HepG2 (cell line): ENCODE results near the gene CYB5R3. TPM values are rescaled to one million over a fixed set of nuclear protein-coding genes. Genes with fewer than 3 reads are reported as not detected.

ENCODE experiments used
- CAMTA2 ChIP-seq: sonication (generic); formaldehyde crosslinking; IDR thresholded peaks from 2 replicates; pipeline ENCODE4 v1.4.0; 2020; ENCODE audit warnings: mild to moderate bottlenecking, missing genetic modification reagents, borderline replicate concordance
- KAT2B ChIP-seq: fragments of 150-350 bp; IDR thresholded peaks from 2 replicates; pipeline ENCODE4 v1.6.1; 2014; ENCODE audit warnings: low read depth, low read length, borderline replicate concordance
- KLF12 ChIP-seq: sonication (generic); formaldehyde crosslinking; IDR thresholded peaks from 2 replicates; pipeline ENCODE4 v1.4.0; 2020; ENCODE audit warnings: missing genetic modification reagents, borderline replicate concordance
- PCBP1 ChIP-seq: fragments of 200-400 bp; formaldehyde crosslinking; IDR thresholded peaks from 2 replicates; pipeline ENCODE4 v1.6.1; 2017; ENCODE audit warnings: mild to moderate bottlenecking, low read depth, low read length, borderline replicate concordance
- SIX4 ChIP-seq: sonication (generic); formaldehyde crosslinking; IDR thresholded peaks from 2 replicates; pipeline ENCODE4 v1.4.0; 2020; ENCODE audit warnings: missing genetic modification reagents
- SMYD3 ChIP-seq: sonication (generic); formaldehyde crosslinking; IDR thresholded peaks from 2 replicates; pipeline ENCODE4 v1.8.1; 2023; ENCODE audit warnings: mild to moderate bottlenecking, missing genetic modification reagents
- SP1 ChIP-seq, 2 experiments: fragments of 450-650 bp in 1 of 2; sonication (generic) in 1 of 2; formaldehyde crosslinking in 1 of 2; IDR thresholded peaks; 2 replicates each; pipeline versions ENCODE4 v1.4.0 to v1.6.1; 2016 to 2020; ENCODE audit warnings: missing genetic modification reagents in 1 of 2
- ZNF20 ChIP-seq: sonication (generic); formaldehyde crosslinking; IDR thresholded peaks from 2 replicates; pipeline ENCODE4 v1.4.0; 2020; ENCODE audit warnings: mild to moderate bottlenecking, moderate library complexity, missing genetic modification reagents
- ZNF335 ChIP-seq: sonication (generic); formaldehyde crosslinking; IDR thresholded peaks from 2 replicates; pipeline ENCODE4 v1.4.0; 2020; ENCODE audit warnings: missing genetic modification reagents
- ZNF746 ChIP-seq: sonication (generic); formaldehyde crosslinking; IDR thresholded peaks from 2 replicates; pipeline ENCODE4 v1.8.0; 2022; ENCODE audit warnings: mild to moderate bottlenecking, missing genetic modification reagents
- ZSCAN31 ChIP-seq: sonication (generic); formaldehyde crosslinking; IDR thresholded peaks from 2 replicates; pipeline ENCODE4 v1.5.0; 2020; ENCODE audit warnings: low read depth, mild to moderate bottlenecking, missing genetic modification reagents
- polyA plus RNA-seq, 8 experiments: library from polyadenylated mRNA; depleted of rRNA in 3 of 8; stranded (reverse) in 7 of 8; unstranded in 1 of 8; fragments of >200 nt; fragmentation: Illumina TruSeq in 4 of 8; extraction: Trizol in 4 of 8; gene quantifications; 2 replicates each; pipeline versions ENCODE4 v1.2.1 to v1.2.3, GENCODE V29; 2011 to 2016; ENCODE audit warnings: low read depth in 4 of 8, missing spikeins in 1 of 8, mixed read lengths in 1 of 8; ENCODE audit not compliant: insufficient read depth in 1 of 8
- total RNA-seq, 5 experiments: library from RNA; depleted of rRNA; stranded (reverse); fragments of >200 nt; fragmentation: Illumina TruSeq; extraction: Trizol; gene quantifications; 2 replicates each; pipeline ENCODE4 v1.2.3, GENCODE V29; 2016; ENCODE audit warnings: low read depth in 1 of 5
- TF ChIP-seq, protein P1 (sequence below): sonication (generic); formaldehyde crosslinking; IDR thresholded peaks from 2 replicates; pipeline ENCODE4 v1.8.0; 2022; ENCODE audit warnings: missing genetic modification reagents, mild to moderate bottlenecking, borderline replicate concordance
- TF ChIP-seq, protein P2 (sequence below): sonication (generic); formaldehyde crosslinking; IDR thresholded peaks from 2 replicates; pipeline ENCODE4 v1.4.0; 2020; ENCODE audit warnings: missing genetic modification reagents
- TF ChIP-seq, protein P3 (sequence below): sonication (generic); formaldehyde crosslinking; IDR thresholded peaks from 2 replicates; pipeline ENCODE4 v1.9.0; 2021; ENCODE audit warnings: mild to moderate bottlenecking, missing genetic modification reagents
- TF ChIP-seq, protein P4 (sequence below): sonication (generic); formaldehyde crosslinking; IDR thresholded peaks from 2 replicates; pipeline ENCODE4 v1.4.0; 2020; ENCODE audit warnings: missing genetic modification reagents

The CYB5R3 gene
- total and polyA plus RNA-seq, 2 of the 13 experiments (the other 11 are each of a cell fraction or from before 2014, with no cell fraction given): 32.4 to 305 TPM

DNA sequence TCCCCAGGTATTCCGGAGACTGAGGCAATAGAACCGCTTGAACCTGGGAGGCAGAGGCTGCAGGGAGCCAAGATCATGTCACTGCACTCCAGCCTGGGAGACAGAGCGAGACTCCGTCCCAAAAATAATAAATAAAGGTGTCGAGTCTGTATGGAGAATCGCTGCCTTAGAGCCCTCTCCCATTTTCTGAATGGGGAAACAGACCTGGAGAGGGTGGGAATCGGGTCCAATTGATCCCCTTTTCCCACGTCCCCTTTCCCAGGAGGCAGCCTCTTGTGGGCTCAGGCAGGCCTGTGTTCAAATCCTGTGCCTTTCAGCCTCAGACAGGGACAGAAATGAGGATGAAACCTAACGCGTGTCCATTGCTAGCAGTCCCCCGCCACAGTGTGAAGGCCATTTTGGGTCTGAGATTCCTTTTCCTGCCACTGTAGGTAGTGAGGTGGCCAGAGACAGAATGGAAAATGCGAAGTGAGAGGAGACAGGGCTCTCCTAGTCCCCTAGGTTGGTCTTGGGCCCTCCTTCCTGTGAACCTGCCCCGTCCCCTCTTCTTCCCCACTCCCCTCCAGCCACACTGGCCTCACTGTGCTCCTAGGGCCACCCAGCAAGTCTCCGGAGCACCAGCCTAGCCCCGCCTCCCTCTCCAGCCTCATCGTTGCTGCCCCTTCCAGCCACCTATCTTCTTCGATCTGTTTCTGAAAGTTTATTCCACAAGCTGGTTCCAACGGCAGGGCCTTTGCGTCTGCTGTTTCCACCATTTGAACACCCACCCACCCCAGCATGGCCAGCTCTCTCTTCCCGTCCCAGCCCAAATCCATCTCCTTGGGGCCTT, 31.8 kb downstream of the CYB5R3 start (continued):
- TF ChIP-seq ZNF746 (CRISPR knock-in tag) (no peak), SIX4 (CRISPR knock-in tag) (no peak), CAMTA2 (CRISPR knock-in tag) (no peak), SMYD3 (CRISPR knock-in tag) (0 out of 2 replicates have a peak, but pooled peaks have one; percentile 16), KLF12 (CRISPR knock-in tag) (peak; percentile 37; the same call in 1 of the 2 replicates), SP1 (IDR thresholded peaks at IDR 0.05) (no peak), SP1 (CRISPR knock-in tag; IDR thresholded peaks at IDR 0.05) (no peak), PCBP1 (no peak), ZNF20 (CRISPR knock-in tag) (no peak), KAT2B (no peak), ZNF335 (CRISPR knock-in tag) (no peak), ZSCAN31 (CRISPR knock-in tag) (no peak)
- TF ChIP-seq, protein P1, sequence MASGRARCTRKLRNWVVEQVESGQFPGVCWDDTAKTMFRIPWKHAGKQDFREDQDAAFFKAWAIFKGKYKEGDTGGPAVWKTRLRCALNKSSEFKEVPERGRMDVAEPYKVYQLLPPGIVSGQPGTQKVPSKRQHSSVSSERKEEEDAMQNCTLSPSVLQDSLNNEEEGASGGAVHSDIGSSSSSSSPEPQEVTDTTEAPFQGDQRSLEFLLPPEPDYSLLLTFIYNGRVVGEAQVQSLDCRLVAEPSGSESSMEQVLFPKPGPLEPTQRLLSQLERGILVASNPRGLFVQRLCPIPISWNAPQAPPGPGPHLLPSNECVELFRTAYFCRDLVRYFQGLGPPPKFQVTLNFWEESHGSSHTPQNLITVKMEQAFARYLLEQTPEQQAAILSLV (CRISPR knock-in tag): no peak
- TF ChIP-seq, protein P2, sequence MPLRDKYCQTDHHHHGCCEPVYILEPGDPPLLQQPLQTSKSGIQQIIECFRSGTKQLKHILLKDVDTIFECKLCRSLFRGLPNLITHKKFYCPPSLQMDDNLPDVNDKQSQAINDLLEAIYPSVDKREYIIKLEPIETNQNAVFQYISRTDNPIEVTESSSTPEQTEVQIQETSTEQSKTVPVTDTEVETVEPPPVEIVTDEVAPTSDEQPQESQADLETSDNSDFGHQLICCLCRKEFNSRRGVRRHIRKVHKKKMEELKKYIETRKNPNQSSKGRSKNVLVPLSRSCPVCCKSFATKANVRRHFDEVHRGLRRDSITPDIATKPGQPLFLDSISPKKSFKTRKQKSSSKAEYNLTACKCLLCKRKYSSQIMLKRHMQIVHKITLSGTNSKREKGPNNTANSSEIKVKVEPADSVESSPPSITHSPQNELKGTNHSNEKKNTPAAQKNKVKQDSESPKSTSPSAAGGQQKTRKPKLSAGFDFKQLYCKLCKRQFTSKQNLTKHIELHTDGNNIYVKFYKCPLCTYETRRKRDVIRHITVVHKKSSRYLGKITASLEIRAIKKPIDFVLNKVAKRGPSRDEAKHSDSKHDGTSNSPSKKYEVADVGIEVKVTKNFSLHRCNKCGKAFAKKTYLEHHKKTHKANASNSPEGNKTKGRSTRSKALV (CRISPR knock-in tag): no peak
- TF ChIP-seq, protein P3, sequence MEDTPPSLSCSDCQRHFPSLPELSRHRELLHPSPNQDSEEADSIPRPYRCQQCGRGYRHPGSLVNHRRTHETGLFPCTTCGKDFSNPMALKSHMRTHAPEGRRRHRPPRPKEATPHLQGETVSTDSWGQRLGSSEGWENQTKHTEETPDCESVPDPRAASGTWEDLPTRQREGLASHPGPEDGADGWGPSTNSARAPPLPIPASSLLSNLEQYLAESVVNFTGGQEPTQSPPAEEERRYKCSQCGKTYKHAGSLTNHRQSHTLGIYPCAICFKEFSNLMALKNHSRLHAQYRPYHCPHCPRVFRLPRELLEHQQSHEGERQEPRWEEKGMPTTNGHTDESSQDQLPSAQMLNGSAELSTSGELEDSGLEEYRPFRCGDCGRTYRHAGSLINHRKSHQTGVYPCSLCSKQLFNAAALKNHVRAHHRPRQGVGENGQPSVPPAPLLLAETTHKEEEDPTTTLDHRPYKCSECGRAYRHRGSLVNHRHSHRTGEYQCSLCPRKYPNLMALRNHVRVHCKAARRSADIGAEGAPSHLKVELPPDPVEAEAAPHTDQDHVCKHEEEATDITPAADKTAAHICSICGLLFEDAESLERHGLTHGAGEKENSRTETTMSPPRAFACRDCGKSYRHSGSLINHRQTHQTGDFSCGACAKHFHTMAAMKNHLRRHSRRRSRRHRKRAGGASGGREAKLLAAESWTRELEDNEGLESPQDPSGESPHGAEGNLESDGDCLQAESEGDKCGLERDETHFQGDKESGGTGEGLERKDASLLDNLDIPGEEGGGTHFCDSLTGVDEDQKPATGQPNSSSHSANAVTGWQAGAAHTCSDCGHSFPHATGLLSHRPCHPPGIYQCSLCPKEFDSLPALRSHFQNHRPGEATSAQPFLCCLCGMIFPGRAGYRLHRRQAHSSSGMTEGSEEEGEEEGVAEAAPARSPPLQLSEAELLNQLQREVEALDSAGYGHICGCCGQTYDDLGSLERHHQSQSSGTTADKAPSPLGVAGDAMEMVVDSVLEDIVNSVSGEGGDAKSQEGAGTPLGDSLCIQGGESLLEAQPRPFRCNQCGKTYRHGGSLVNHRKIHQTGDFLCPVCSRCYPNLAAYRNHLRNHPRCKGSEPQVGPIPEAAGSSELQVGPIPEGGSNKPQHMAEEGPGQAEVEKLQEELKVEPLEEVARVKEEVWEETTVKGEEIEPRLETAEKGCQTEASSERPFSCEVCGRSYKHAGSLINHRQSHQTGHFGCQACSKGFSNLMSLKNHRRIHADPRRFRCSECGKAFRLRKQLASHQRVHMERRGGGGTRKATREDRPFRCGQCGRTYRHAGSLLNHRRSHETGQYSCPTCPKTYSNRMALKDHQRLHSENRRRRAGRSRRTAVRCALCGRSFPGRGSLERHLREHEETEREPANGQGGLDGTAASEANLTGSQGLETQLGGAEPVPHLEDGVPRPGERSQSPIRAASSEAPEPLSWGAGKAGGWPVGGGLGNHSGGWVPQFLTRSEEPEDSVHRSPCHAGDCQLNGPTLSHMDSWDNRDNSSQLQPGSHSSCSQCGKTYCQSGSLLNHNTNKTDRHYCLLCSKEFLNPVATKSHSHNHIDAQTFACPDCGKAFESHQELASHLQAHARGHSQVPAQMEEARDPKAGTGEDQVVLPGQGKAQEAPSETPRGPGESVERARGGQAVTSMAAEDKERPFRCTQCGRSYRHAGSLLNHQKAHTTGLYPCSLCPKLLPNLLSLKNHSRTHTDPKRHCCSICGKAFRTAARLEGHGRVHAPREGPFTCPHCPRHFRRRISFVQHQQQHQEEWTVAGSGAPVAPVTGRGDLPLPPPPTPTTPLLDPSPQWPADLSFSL (CRISPR knock-in tag): no peak
- TF ChIP-seq, protein P4, sequence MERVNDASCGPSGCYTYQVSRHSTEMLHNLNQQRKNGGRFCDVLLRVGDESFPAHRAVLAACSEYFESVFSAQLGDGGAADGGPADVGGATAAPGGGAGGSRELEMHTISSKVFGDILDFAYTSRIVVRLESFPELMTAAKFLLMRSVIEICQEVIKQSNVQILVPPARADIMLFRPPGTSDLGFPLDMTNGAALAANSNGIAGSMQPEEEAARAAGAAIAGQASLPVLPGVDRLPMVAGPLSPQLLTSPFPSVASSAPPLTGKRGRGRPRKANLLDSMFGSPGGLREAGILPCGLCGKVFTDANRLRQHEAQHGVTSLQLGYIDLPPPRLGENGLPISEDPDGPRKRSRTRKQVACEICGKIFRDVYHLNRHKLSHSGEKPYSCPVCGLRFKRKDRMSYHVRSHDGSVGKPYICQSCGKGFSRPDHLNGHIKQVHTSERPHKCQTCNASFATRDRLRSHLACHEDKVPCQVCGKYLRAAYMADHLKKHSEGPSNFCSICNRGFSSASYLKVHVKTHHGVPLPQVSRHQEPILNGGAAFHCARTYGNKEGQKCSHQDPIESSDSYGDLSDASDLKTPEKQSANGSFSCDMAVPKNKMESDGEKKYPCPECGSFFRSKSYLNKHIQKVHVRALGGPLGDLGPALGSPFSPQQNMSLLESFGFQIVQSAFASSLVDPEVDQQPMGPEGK: no peak
